CD14-positive monocyte (primary cell): ENCODE measurements around the gene CDK15. TPM values are rescaled to one million over a fixed set of nuclear protein-coding genes. Genes with fewer than 3 reads are reported as not detected.

Experiments used
- DNase-seq, 3 donors: peaks; one replicate each; pipeline ENCODE4 v3.0.0-alpha.2; 2011 to 2022
- H2AFZ ChIP-seq: 2 replicates; pipeline ENCODE4 v1.6.0; 2012; ENCODE audit warnings: mild to moderate bottlenecking, low read depth, low read length, inconsistent platforms; ENCODE audit not compliant: insufficient read depth, poor library complexity, severe bottlenecking
- H3K27ac ChIP-seq, 2 donors: 1 replicate in 1 of 2; 2 replicates in 1 of 2; pipeline ENCODE4 v1.5.1; 2012 to 2013; ENCODE audit warnings: low read length in 2 of 2, control low read depth in 1 of 2, inconsistent platforms in 1 of 2, low read depth in 1 of 2, mild to moderate bottlenecking in 1 of 2
- H3K27me3 ChIP-seq, 2 donors: one replicate each; pipeline versions ENCODE4 v1.6.0 to v1.6.1; 2011 to 2013; ENCODE audit warnings: low read length in 2 of 2; ENCODE audit not compliant: control insufficient read depth in 2 of 2, insufficient read depth in 2 of 2
- H3K36me3 ChIP-seq, 2 donors: replicated peaks in 1 of 2; 1 replicate in 1 of 2; 2 replicates in 1 of 2; pipeline versions ENCODE4 v1.5.1 to v1.6.1; 2012 to 2013; ENCODE audit warnings: low read length in 2 of 2, control low read depth in 1 of 2, inconsistent platforms in 1 of 2, mild to moderate bottlenecking in 1 of 2; ENCODE audit not compliant: insufficient read depth in 2 of 2, control insufficient read depth in 1 of 2
- H3K4me1 ChIP-seq, 2 donors: 1 replicate in 1 of 2; 2 replicates in 1 of 2; pipeline versions ENCODE4 v1.5.1 to v1.6.1; 2012 to 2013; ENCODE audit warnings: low read length in 2 of 2, control low read depth in 1 of 2, inconsistent platforms in 1 of 2, mild to moderate bottlenecking in 1 of 2, moderate library complexity in 1 of 2; ENCODE audit not compliant: insufficient read depth in 2 of 2, control insufficient read depth in 1 of 2
- H3K4me2 ChIP-seq: replicated peaks from 2 replicates; pipeline ENCODE3; 2012; ENCODE audit warnings: low read length, moderate library complexity, mild to moderate bottlenecking; ENCODE audit not compliant: poor library complexity, severe bottlenecking; ENCODE audit errors: extremely low read depth
- H3K4me3 ChIP-seq, 3 experiments: fragments of 200-600 bp in 1 of 3; sonication (generic) in 1 of 3; replicated peaks in 1 of 3; 1 replicate in 2 of 3; 2 replicates in 1 of 3; pipeline ENCODE4 v1.5.1; 2011 to 2013; ENCODE audit warnings: low read length in 3 of 3, mild to moderate bottlenecking in 3 of 3, control low read depth in 2 of 3, low read depth in 2 of 3, inconsistent platforms in 1 of 3, moderate library complexity in 1 of 3
- H3K79me2 ChIP-seq: 2 replicates; pipeline ENCODE4 v1.6.0; 2012; ENCODE audit warnings: mild to moderate bottlenecking, control low read depth, inconsistent platforms, low read length, moderate library complexity; ENCODE audit not compliant: insufficient read depth
- H3K9ac ChIP-seq: 2 replicates; pipeline ENCODE4 v1.6.0; 2017; ENCODE audit warnings: low read length, mild to moderate bottlenecking; ENCODE audit not compliant: insufficient read depth, poor library complexity, severe bottlenecking
- H3K9me3 ChIP-seq, 2 donors: replicated peaks in 1 of 2; 1 replicate in 1 of 2; 2 replicates in 1 of 2; pipeline versions ENCODE4 v1.5.1 to v1.6.1; 2012 to 2013; ENCODE audit warnings: low read length in 2 of 2, control low read depth in 1 of 2; ENCODE audit not compliant: control insufficient read depth in 1 of 2, insufficient read depth in 1 of 2
- H4K20me1 ChIP-seq: 2 replicates; pipeline ENCODE4 v1.6.0; 2012; ENCODE audit warnings: mild to moderate bottlenecking, low read length, control low read depth, moderate library complexity; ENCODE audit not compliant: insufficient read depth
- H3K27ac Mint-ChIP-seq, 7 donors: one replicate each; pipeline ENCODE4 v1.8.0; 2020; ENCODE audit warnings: mild to moderate bottlenecking in 7 of 7, mixed read lengths in 7 of 7, moderate library complexity in 6 of 7, inconsistent platforms in 2 of 7
- H3K27me3 Mint-ChIP-seq, 3 donors: one replicate each; pipeline ENCODE4 v1.8.0; 2021 to 2022; ENCODE audit warnings: low read depth in 3 of 3, mild to moderate bottlenecking in 3 of 3, mixed read lengths in 3 of 3, moderate library complexity in 3 of 3, inconsistent platforms in 1 of 3
- H3K36me3 Mint-ChIP-seq, 2 donors: one replicate each; pipeline ENCODE4 v1.8.0; 2020; ENCODE audit warnings: mixed read lengths in 2 of 2, inconsistent platforms in 1 of 2, mild to moderate bottlenecking in 1 of 2
- H3K4me1 Mint-ChIP-seq: one replicate; pipeline ENCODE4 v1.8.0; 2020; ENCODE audit warnings: mild to moderate bottlenecking, mixed read lengths
- H3K4me3 Mint-ChIP-seq, 2 donors: one replicate each; pipeline ENCODE4 v1.8.0; 2020; ENCODE audit warnings: mild to moderate bottlenecking in 2 of 2, mixed read lengths in 2 of 2, moderate library complexity in 1 of 2
- H3K9me3 Mint-ChIP-seq, 7 donors: one replicate each; pipeline ENCODE4 v1.8.0; 2020 to 2022; ENCODE audit warnings: mixed read lengths in 7 of 7, mild to moderate bottlenecking in 6 of 7, moderate library complexity in 6 of 7, inconsistent platforms in 2 of 7
- WGBS: methylation state at CpG from one replicate; pipeline ENCODE4 v1.1.5; 2013; ENCODE audit warnings: missing lambda C conversion rate; ENCODE audit not compliant: insufficient coverage; 5-methylcytosine and 5-hydroxymethylcytosine counted together
- intact Hi-C, 2 donors: fragments of 100-400 bp; cut with micrococcal nuclease; formaldehyde crosslinking; loops; one replicate each; pipeline versions ENCODE4 v1.15.0 to v1.15.1; 2023
- polyA plus RNA-seq, 3 donors: library from polyadenylated mRNA; depleted of rRNA in 1 of 3; unstranded in 2 of 3; stranded (reverse) in 1 of 3; fragments of 300-500 nt in 2 of 3; fragments of >200 nt in 1 of 3; fragmentation: Illumina TruSeq in 2 of 3; gene quantifications; 1 replicate in 2 of 3; 2 replicates in 1 of 3; pipeline ENCODE4 v1.2.3, GENCODE V29; 2012 to 2021
- TF ChIP-seq, protein P1 (sequence below): fragments of 200-600 bp; IDR thresholded peaks from one replicate; pipeline ENCODE4 v1.8.0; 2022; ENCODE audit warnings: antibody characterized with exemption, mild to moderate bottlenecking

The CDK15 gene
- polyA plus RNA-seq, 3 donors: not detected

- Histone ChIP-seq H3K4me1 (no peaks in the 10 kb centered on the region), H3K4me3 (no peak overlapping the region), H4K20me1 (no peaks in the 10 kb centered on the region), H3K36me3 (no peaks in the 10 kb centered on the region), H3K9ac (no peak overlapping the region), H3K27me3 (no peaks in the 10 kb centered on the region), H3K4me2 (no peak overlapping the region), H2AFZ (no peak overlapping the region), H3K9me3 (peaks cover 0 to 3% of the 10 kb centered on the region in 2 donors), H3K79me2 (no peaks in the 10 kb centered on the region), H3K27ac (no peak overlapping the region)
- no peak for DNase-seq
- H3K36me3 Mint-ChIP-seq: no peaks in the 10 kb centered on the region
- H3K4me1 Mint-ChIP-seq: peaks cover 4% of the 10 kb centered on the region
- 100% methylated on average over 1 of the region's 3 CpGs for WGBS
- H3K27ac Mint-ChIP-seq: no peak overlapping the region
- peaks cover 0 to 8% (median 3%) of the 10 kb centered on the region in 7 donors for H3K9me3 Mint-ChIP-seq
- no peak overlapping the region for H3K4me3 Mint-ChIP-seq
- H3K27me3 Mint-ChIP-seq: peaks cover 2 to 5% (median 5%) of the 10 kb centered on the region in 3 donors
- TF ChIP-seq, protein P1, sequence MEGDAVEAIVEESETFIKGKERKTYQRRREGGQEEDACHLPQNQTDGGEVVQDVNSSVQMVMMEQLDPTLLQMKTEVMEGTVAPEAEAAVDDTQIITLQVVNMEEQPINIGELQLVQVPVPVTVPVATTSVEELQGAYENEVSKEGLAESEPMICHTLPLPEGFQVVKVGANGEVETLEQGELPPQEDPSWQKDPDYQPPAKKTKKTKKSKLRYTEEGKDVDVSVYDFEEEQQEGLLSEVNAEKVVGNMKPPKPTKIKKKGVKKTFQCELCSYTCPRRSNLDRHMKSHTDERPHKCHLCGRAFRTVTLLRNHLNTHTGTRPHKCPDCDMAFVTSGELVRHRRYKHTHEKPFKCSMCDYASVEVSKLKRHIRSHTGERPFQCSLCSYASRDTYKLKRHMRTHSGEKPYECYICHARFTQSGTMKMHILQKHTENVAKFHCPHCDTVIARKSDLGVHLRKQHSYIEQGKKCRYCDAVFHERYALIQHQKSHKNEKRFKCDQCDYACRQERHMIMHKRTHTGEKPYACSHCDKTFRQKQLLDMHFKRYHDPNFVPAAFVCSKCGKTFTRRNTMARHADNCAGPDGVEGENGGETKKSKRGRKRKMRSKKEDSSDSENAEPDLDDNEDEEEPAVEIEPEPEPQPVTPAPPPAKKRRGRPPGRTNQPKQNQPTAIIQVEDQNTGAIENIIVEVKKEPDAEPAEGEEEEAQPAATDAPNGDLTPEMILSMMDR: no peak
- intact Hi-C loops: no loop called here
Measured at GRCh38 chr2:201932511-201932910, 126.2 kb downstream of the CDK15 start.

DNA sequence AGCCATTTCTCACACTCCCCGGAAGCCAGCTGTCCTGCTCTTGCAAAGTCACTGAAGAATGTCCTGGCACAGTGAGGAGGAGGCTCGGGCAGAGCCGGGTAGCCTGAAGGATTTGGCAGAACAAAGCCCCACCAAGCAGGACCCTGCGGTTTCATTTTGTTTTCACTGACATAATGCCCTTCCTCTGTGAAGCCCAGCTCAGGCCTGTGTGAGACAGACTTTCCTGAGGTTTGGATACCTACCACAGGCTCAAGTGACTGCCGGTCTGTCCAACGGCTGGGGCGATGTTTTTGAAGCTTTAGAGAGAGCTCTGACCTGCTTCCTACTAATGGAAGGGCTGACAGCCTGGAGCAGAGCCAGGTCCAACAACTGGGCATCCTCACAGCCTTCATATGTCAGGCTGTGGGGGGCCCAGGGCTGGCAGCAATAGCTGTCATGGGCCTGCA lies 127.5 kb downstream of the CDK15 start:
- Histone ChIP-seq H3K4me3 (no peak overlapping the region), H3K36me3 (no peaks in the 10 kb centered on the region), H3K9me3 (peaks cover 0 to 3% of the 10 kb centered on the region in 2 donors), H3K79me2 (no peaks in the 10 kb centered on the region), H3K4me2 (no peak overlapping the region), H3K9ac (no peak overlapping the region), H4K20me1 (no peaks in the 10 kb centered on the region), H3K27me3 (no peaks in the 10 kb centered on the region), H3K4me1 (no peaks in the 10 kb centered on the region), H3K27ac (no peak overlapping the region), H2AFZ (no peak overlapping the region)
- peaks cover 2 to 5% (median 5%) of the 10 kb centered on the region in 3 donors for H3K27me3 Mint-ChIP-seq
- intact Hi-C loops: no loop called here
- H3K27ac Mint-ChIP-seq: no peak overlapping the region
- H3K4me1 Mint-ChIP-seq: peaks cover 4% of the 10 kb centered on the region
- H3K9me3 Mint-ChIP-seq: peaks cover 0 to 8% (median 3%) of the 10 kb centered on the region in 7 donors
- no peaks in the 10 kb centered on the region for H3K36me3 Mint-ChIP-seq
- TF ChIP-seq, protein P1: no peak
- DNase-seq: no peak
- WGBS: 12% methylated on average over 7 of the region's 7 CpGs
- H3K4me3 Mint-ChIP-seq: no peak overlapping the region
